GM12878 (cell line): ENCODE data around the gene PFKFB2. TPM values are rescaled to one million over a fixed set of nuclear protein-coding genes. Genes with fewer than 3 reads are reported as not detected.

Source experiments
- BRCA1 ChIP-seq: IDR thresholded peaks from 2 replicates; pipeline ENCODE4 v1.6.1; 2011; ENCODE audit warnings: low read depth, low read length, improper control_type of control experiment
- CREM ChIP-seq: IDR thresholded peaks from 2 replicates; pipeline ENCODE4 v1.6.1; 2014; ENCODE audit warnings: antibody characterized with exemption, low read depth
- CTCF ChIP-seq, 3 experiments: IDR thresholded peaks in 2 of 3; conservative IDR thresholded peaks in 1 of 3; 2 replicates each; pipeline ENCODE4 v1.5.1; 2011; ENCODE audit warnings: low read depth in 3 of 3, low read length in 3 of 3, mild to moderate bottlenecking in 3 of 3, control low read depth in 2 of 3, moderate library complexity in 2 of 3, inconsistent platforms in 1 of 3, mixed read lengths in 1 of 3; ENCODE audit not compliant: control insufficient read depth in 2 of 3, insufficient read depth in 1 of 3; ENCODE audit errors: extremely low read depth in 1 of 3
- HDGF ChIP-seq: fragments of 450-650 bp; IDR thresholded peaks from 2 replicates; pipeline ENCODE4 v1.6.1; 2016; ENCODE audit warnings: antibody characterized with exemption
- JUND ChIP-seq: IDR thresholded peaks from 2 replicates; pipeline ENCODE4 v1.6.1; 2012; ENCODE audit warnings: low read depth, mild to moderate bottlenecking, low read length, improper control_type of control experiment, moderate library complexity
- KLF5 ChIP-seq: fragments of 450-650 bp; IDR thresholded peaks from 2 replicates; pipeline ENCODE4 v1.6.1; 2014; ENCODE audit warnings: mild to moderate bottlenecking; ENCODE audit not compliant: partially characterized antibody
- NBN ChIP-seq: fragments of 450-650 bp; IDR thresholded peaks from 2 replicates; pipeline ENCODE4 v1.6.1; 2016
- NR2C1 ChIP-seq: fragments of 450-650 bp; IDR thresholded peaks from 2 replicates; pipeline ENCODE4 v1.6.1; 2017; ENCODE audit warnings: antibody characterized with exemption, mild to moderate bottlenecking, moderate library complexity
- PAX5 ChIP-seq: IDR thresholded peaks from 2 replicates; pipeline ENCODE4 v1.6.1; 2011; ENCODE audit warnings: low read depth, low read length, borderline replicate concordance
- PKNOX1 ChIP-seq: fragments of 450-650 bp; IDR thresholded peaks from 2 replicates; pipeline ENCODE4 v1.6.1; 2016; ENCODE audit warnings: mild to moderate bottlenecking
- RCOR1 ChIP-seq: conservative IDR thresholded peaks from 2 replicates; pipeline ENCODE4 v1.6.1; 2012; ENCODE audit warnings: low read depth, low read length, improper control_type of control experiment
- RELB ChIP-seq: fragments of 450-650 bp; IDR thresholded peaks from 2 replicates; pipeline ENCODE4 v1.6.1; 2017; ENCODE audit warnings: low read depth, mild to moderate bottlenecking, moderate library complexity
- TCF3 ChIP-seq: IDR thresholded peaks from 2 replicates; pipeline ENCODE4 v1.6.1; 2012; ENCODE audit warnings: low read depth, mild to moderate bottlenecking, low read length, borderline replicate concordance; ENCODE audit not compliant: insufficient read depth
- polyA plus RNA-seq, 11 experiments: library from polyadenylated mRNA; depleted of rRNA in 4 of 11; unstranded in 6 of 11; stranded (reverse) in 5 of 11; fragments of >200 nt; fragmentation: Nextera tagmentation in 4 of 11; fragmentation: Illumina TruSeq in 1 of 11; extraction: Ambion mirVana in 4 of 11; extraction: Trizol in 1 of 11; gene quantifications; 1 replicate in 1 of 11; 2 replicates in 10 of 11; pipeline versions ENCODE4 v1.2.1 to v1.2.3, GENCODE V29; 2011 to 2016; ENCODE audit warnings: inconsistent platforms in 2 of 11, missing spikeins in 2 of 11, low read depth in 1 of 11
- total RNA-seq, 4 experiments: library from RNA; depleted of rRNA in 3 of 4; stranded (reverse); fragments of >200 nt in 3 of 4; fragmentation: Illumina TruSeq in 1 of 4; extraction: Trizol in 1 of 4; gene quantifications; 2 replicates each; pipeline versions ENCODE4 v1.2.1 to v1.2.3, GENCODE V29; 2013 to 2021
- TF ChIP-seq, protein P1 (sequence below): fragments of 450-650 bp; formaldehyde crosslinking; IDR thresholded peaks from 2 replicates; pipeline ENCODE4 v1.5.0; 2022; ENCODE audit warnings: mild to moderate bottlenecking, missing genetic modification characterization

The PFKFB2 gene
- total and polyA plus RNA-seq, 10 of the 15 experiments (the other 5 are each of a cell fraction or from before 2014, with no cell fraction given), result 0.40 to 1.3 (median 1.0) TPM

- TF ChIP-seq RCOR1 (peak; percentile 97; the same call in 1 of the 2 replicates), NR2C1 (no peak), TCF3 (no peak), BRCA1 (peak; percentile 92), PAX5 (no peak), HDGF (peak; percentile 60; the same call in 1 of the 2 replicates), NBN (0 out of 2 replicates have a peak, but pooled peaks have one; percentile 1), CTCF (IDR thresholded peaks at IDR 0.05 in 2 of 3, conservative IDR thresholded peaks at IDR 0.05 in 1 of 3; ENCODE audit: control insufficient read depth in 2 of 3, extremely low read depth in 1 of 3, insufficient read depth in 1 of 3, low read depth in 3 of 3, low read length in 3 of 3) (peak in 2 of 3 experiments; percentile 18 to 31; a peak in 2 of 6 replicates), KLF5 (peak; percentile 29), PKNOX1 (peak; percentile 9; the same call in 1 of the 2 replicates), RELB (0 out of 2 replicates have a peak, but pooled peaks have one; percentile 26), JUND (no peak), CREM (peak; percentile 5; the same call in 1 of the 2 replicates)
- TF ChIP-seq, protein P1, sequence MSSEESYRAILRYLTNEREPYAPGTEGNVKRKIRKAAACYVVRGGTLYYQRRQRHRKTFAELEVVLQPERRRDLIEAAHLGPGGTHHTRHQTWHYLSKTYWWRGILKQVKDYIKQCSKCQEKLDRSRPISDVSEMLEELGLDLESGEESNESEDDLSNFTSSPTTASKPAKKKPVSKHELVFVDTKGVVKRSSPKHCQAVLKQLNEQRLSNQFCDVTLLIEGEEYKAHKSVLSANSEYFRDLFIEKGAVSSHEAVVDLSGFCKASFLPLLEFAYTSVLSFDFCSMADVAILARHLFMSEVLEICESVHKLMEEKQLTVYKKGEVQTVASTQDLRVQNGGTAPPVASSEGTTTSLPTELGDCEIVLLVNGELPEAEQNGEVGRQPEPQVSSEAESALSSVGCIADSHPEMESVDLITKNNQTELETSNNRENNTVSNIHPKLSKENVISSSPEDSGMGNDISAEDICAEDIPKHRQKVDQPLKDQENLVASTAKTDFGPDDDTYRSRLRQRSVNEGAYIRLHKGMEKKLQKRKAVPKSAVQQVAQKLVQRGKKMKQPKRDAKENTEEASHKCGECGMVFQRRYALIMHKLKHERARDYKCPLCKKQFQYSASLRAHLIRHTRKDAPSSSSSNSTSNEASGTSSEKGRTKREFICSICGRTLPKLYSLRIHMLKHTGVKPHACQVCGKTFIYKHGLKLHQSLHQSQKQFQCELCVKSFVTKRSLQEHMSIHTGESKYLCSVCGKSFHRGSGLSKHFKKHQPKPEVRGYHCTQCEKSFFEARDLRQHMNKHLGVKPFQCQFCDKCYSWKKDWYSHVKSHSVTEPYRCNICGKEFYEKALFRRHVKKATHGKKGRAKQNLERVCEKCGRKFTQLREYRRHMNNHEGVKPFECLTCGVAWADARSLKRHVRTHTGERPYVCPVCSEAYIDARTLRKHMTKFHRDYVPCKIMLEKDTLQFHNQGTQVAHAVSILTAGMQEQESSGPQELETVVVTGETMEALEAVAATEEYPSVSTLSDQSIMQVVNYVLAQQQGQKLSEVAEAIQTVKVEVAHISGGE (CRISPR knock-in tag), result peak; percentile 55; the same call in 1 of the 2 replicates
- TF ChIP-seq, all 136 proteins: peak for 34
These were observed at the start of gene PFKFB2 (continued) for GRCh38 chr1:207052911-207053769.
